A673 (cell line): ENCODE data around the gene IQCK. TPM values are rescaled to one million over a fixed set of nuclear protein-coding genes. Genes with fewer than 3 reads are reported as not detected.

ENCODE experiments used
- BruUV-seq: library from RNA; stranded (reverse); fragments of 400-500 nt; replicated peaks from 2 replicates; lab custom pipeline; 2021; lab: Mats Ljungman, UMichigan
- CTCF ChIA-PET: fragments of 300-600 bp; sonication (Branson Sonifier 250); formaldehyde crosslinking; loops from one replicate; lab custom pipeline; 2022; ENCODE audit warnings: antibody characterized with exemption; lab: Charles Lee
- POLR2A ChIA-PET: fragments of 300-600 bp; sonication (Branson Sonifier 250); formaldehyde crosslinking; loops from one replicate; lab custom pipeline; 2022; ENCODE audit warnings: antibody characterized with exemption; ENCODE audit not compliant: low non-redundant PET; lab: Charles Lee
- DNase-seq: peaks from one replicate; pipeline ENCODE4 v3.0.0-alpha.2; 2015; ENCODE audit warnings: low spot score
- H3K27ac ChIP-seq: fragments of 200-600 bp; sonication (generic); 2 replicates; pipeline ENCODE4 v1.5.1; 2016; ENCODE audit warnings: mixed run types, low read depth, mild to moderate bottlenecking, mixed read lengths, antibody characterized with exemption, low read length; ENCODE audit not compliant: poor library complexity, severe bottlenecking
- H3K27me3 ChIP-seq: fragments of 200-600 bp; sonication (generic); replicated peaks from 2 replicates; pipeline ENCODE4 v1.6.1; 2017; ENCODE audit warnings: mixed run types, low read depth, mild to moderate bottlenecking, mixed read lengths, antibody characterized with exemption, low read length; ENCODE audit not compliant: insufficient read depth, poor library complexity
- H3K36me3 ChIP-seq: fragments of 200-600 bp; sonication (generic); 2 replicates; pipeline ENCODE4 v1.6.1; 2016; ENCODE audit warnings: mixed run types, mild to moderate bottlenecking, mixed read lengths, antibody characterized with exemption, low read length; ENCODE audit not compliant: insufficient read depth, poor library complexity, severe bottlenecking
- H3K4me1 ChIP-seq: fragments of 200-600 bp; sonication (generic); 2 replicates; pipeline ENCODE4 v1.6.1; 2017; ENCODE audit warnings: mixed run types, mild to moderate bottlenecking, mixed read lengths, antibody characterized with exemption, low read length; ENCODE audit not compliant: insufficient read depth, poor library complexity, severe bottlenecking
- H3K4me3 ChIP-seq: fragments of 200-600 bp; sonication (generic); 2 replicates; pipeline ENCODE4 v1.5.1; 2016; ENCODE audit warnings: low read depth, mixed run types, mild to moderate bottlenecking, mixed read lengths, low read length; ENCODE audit not compliant: poor library complexity, severe bottlenecking
- H3K9me3 ChIP-seq: fragments of 200-600 bp; sonication (generic); 2 replicates; pipeline ENCODE4 v1.6.1; 2016; ENCODE audit warnings: mixed run types, low read depth, mild to moderate bottlenecking, mixed read lengths, antibody characterized with exemption, low read length; ENCODE audit not compliant: poor library complexity, severe bottlenecking
- CTCF ChIP-seq: fragments of 300-800, 200-600 bp; sonication (generic); conservative IDR thresholded peaks from 2 replicates; pipeline ENCODE4 v1.5.1; 2017; ENCODE audit warnings: low read depth, mild to moderate bottlenecking, antibody characterized with exemption, low read length, moderate library complexity, mixed read lengths
- EZH2 ChIP-seq: fragments of 200-600 bp; sonication (generic); IDR thresholded peaks from 2 replicates; pipeline ENCODE4 v1.6.1; 2017; ENCODE audit warnings: borderline replicate concordance, low read depth, mild to moderate bottlenecking, mixed read lengths, antibody characterized with exemption, low read length; ENCODE audit not compliant: poor library complexity, severe bottlenecking
- intact Hi-C: fragments of 100-400 bp; cut with micrococcal nuclease; formaldehyde crosslinking; loops from one replicate; pipeline ENCODE4 v1.10.0; 2022; ENCODE audit not compliant: unreplicated experiment
- total RNA-seq: library from RNA; stranded (reverse); gene quantifications from 2 replicates; pipeline ENCODE4 v1.2.3, GENCODE V29; 2021

IQCK gene
- total RNA-seq, 1 experiment from 2014 or later = 11.2 TPM

- no peaks in the 10 kb centered on the region for H3K4me1 ChIP-seq
- no peaks in the 10 kb centered on the region for H3K36me3 ChIP-seq
- H3K27ac ChIP-seq = no peak overlapping the region
- H3K9me3 ChIP-seq = no peaks in the 10 kb centered on the region
- H3K27me3 ChIP-seq = no peaks in the 10 kb centered on the region
- intact Hi-C loops = no loop called here
- no peak overlapping the region for H3K4me3 ChIP-seq
- no peak for TF ChIP-seq CTCF
- no peak for TF ChIP-seq EZH2
- DNase-seq = no peak
- no TSS peak for BruUV-seq
- ChIA-PET POLR2A (no interaction called here), CTCF (no interaction called here)
Measured at GRCh38 chr16:19850131-19850817, 132.2 kb downstream of the IQCK start.

- no peaks in the 10 kb centered on the region for H3K27me3 ChIP-seq
- DNase-seq = no peak
- no peak overlapping the region for H3K4me3 ChIP-seq
- no TSS peak for BruUV-seq
- H3K36me3 ChIP-seq = no peaks in the 10 kb centered on the region
- ChIA-PET POLR2A (no interaction called here), CTCF (no interaction called here)
- no peak overlapping the region for H3K27ac ChIP-seq
- intact Hi-C loops = no loop called here
- no peaks in the 10 kb centered on the region for H3K4me1 ChIP-seq
- no peaks in the 10 kb centered on the region for H3K9me3 ChIP-seq
- TF ChIP-seq EZH2 (no peak), CTCF (no peak)
Measured at GRCh38 chr16:19851476-19851875, 133.4 kb downstream of the IQCK start.

GRCh38 chr16:19853132-19853741, 135.2 kb downstream of the IQCK start:
- no TSS peak for BruUV-seq
- Histone ChIP-seq H3K9me3 (no peaks in the 10 kb centered on the region), H3K4me3 (no peak overlapping the region), H3K27me3 (no peaks in the 10 kb centered on the region), H3K27ac (no peak overlapping the region), H3K36me3 (no peaks in the 10 kb centered on the region), H3K4me1 (no peaks in the 10 kb centered on the region)
- intact Hi-C loops = no loop called here
- CTCF ChIA-PET = no interaction called here
- POLR2A ChIA-PET = no interaction called here
- DNase-seq = no peak
- no peak for TF ChIP-seq CTCF
- TF ChIP-seq EZH2 = no peak
